COLO829 (cell line): ENCODE data around the gene NR2F1.

ENCODE experiments used
- DNase-seq: peaks from one replicate; pipeline ENCODE4 v3.0.0; 2012; ENCODE audit warnings: low spot score

NR2F1 gene

GRCh38 chr5:93591323-93591945 lies 8.4 kb downstream of the NR2F1 start:
- DNase-seq, result no peak

- no peak for DNase-seq
Measured at GRCh38 chr5:93592883-93593282, 9.9 kb downstream of the NR2F1 start.

- no peak for DNase-seq
Measured at GRCh38 chr5:93593476-93594131, 10.6 kb downstream of the NR2F1 start.

GRCh38 chr5:93594591-93595419 lies 11.8 kb downstream of the NR2F1 start:
- DNase-seq, result no peak

- DNase-seq, result no peak
Measured at GRCh38 chr5:93595420-93596147, 12.6 kb downstream of the NR2F1 start.

GRCh38 chr5:93596310-93596675 lies 13.3 kb downstream of the NR2F1 start:
- no peak for DNase-seq

GRCh38 chr5:93596676-93597490 lies 13.9 kb downstream of the NR2F1 start:
- no peak for DNase-seq

GRCh38 chr5:93598091-93599000 lies 15.3 kb downstream of the NR2F1 start:
- DNase-seq, result no peak

- DNase-seq, result no peak
Measured at GRCh38 chr5:93599001-93599379, 16.0 kb downstream of the NR2F1 start.

GRCh38 chr5:93599399-93600120 lies 16.5 kb downstream of the NR2F1 start:
- no peak for DNase-seq

GRCh38 chr5:93600409-93601070 lies 17.5 kb downstream of the NR2F1 start:
- peak; percentile 40 for DNase-seq

GRCh38 chr5:93601071-93601801 lies 18.2 kb downstream of the NR2F1 start:
- no peak for DNase-seq

- DNase-seq, result no peak
Measured at GRCh38 chr5:93601802-93602155, 18.8 kb downstream of the NR2F1 start.

- no peak for DNase-seq
Measured at GRCh38 chr5:93602241-93603077, 19.4 kb downstream of the NR2F1 start.

GRCh38 chr5:93603078-93603792 lies 20.2 kb downstream of the NR2F1 start:
- DNase-seq, result no peak

GRCh38 chr5:93603793-93604643 lies 21.0 kb downstream of the NR2F1 start:
- DNase-seq, result no peak
